Endothelial cell of umbilical vein (primary cell): ENCODE measurements around the gene HOXA1. TPM values are rescaled to one million over a fixed set of nuclear protein-coding genes. Genes with fewer than 3 reads are reported as not detected.

ENCODE experiments used
- BruUV-seq: library from RNA; stranded (reverse); fragments of 400-500 nt; replicated peaks from 2 replicates; lab custom pipeline; 2021; lab: Mats Ljungman, UMichigan
- CTCF ChIA-PET: fragments of 300-600, 350-600 bp; sonication (Branson Sonifier 250); formaldehyde crosslinking; loops from one replicate; lab custom pipeline; 2021; ENCODE audit warnings: antibody characterized with exemption, inconsistent platforms; lab: Charles Lee
- POLR2A ChIA-PET: fragments of 300-600, 350-600 bp; sonication (Branson Sonifier 250); formaldehyde crosslinking; loops from one replicate; lab custom pipeline; 2021; ENCODE audit warnings: antibody characterized with exemption, inconsistent platforms; lab: Charles Lee
- DNase-seq: peaks from one replicate; pipeline ENCODE4 v3.0.0-alpha.2; 2011; ENCODE audit warnings: low read depth, low spot score
- FAIRE-seq: peaks from 2 replicates; lab custom pipeline; 2011; peaks lifted over from hg19 to GRCh38; lab: Jason Lieb, UNC
- H2AFZ ChIP-seq: 2 replicates; pipeline ENCODE4 v1.6.0; 2012; ENCODE audit warnings: low read depth, low read length, control low read depth, inconsistent platforms
- H3K27ac ChIP-seq: 2 replicates; pipeline ENCODE4 v1.5.1; 2011; ENCODE audit warnings: low read depth, mild to moderate bottlenecking, control low read depth, low read length, moderate library complexity; ENCODE audit not compliant: insufficient read depth
- H3K27me3 ChIP-seq, 2 experiments: 2 replicates each; pipeline versions ENCODE4 v1.6.0 to v1.6.1; 2011; ENCODE audit warnings: low read length in 2 of 2, mixed read lengths in 1 of 2; ENCODE audit not compliant: control insufficient read depth in 2 of 2, insufficient read depth in 2 of 2
- H3K36me3 ChIP-seq, 2 experiments: 2 replicates in 1 of 2; 3 replicates in 1 of 2; pipeline ENCODE4 v1.5.1; 2011; ENCODE audit warnings: low read length in 2 of 2, mild to moderate bottlenecking in 1 of 2, moderate library complexity in 1 of 2; ENCODE audit not compliant: control insufficient read depth in 2 of 2, insufficient read depth in 2 of 2; ENCODE audit errors: extremely low read depth in 1 of 2
- H3K4me1 ChIP-seq: 3 replicates; pipeline ENCODE4 v1.5.1; 2011; ENCODE audit warnings: mild to moderate bottlenecking, low read length; ENCODE audit not compliant: control insufficient read depth, insufficient read depth; ENCODE audit errors: extremely low read depth
- H3K4me2 ChIP-seq: 2 replicates; pipeline ENCODE4 v1.6.1; 2011; ENCODE audit warnings: low read length, control low read depth, mixed read lengths; ENCODE audit not compliant: insufficient read depth
- H3K4me3 ChIP-seq, 3 experiments: fragments of 200-600 bp in 1 of 3; sonication (generic), shearing (Covaris generic) in 1 of 3; replicated peaks in 1 of 3; 2 replicates each; pipeline ENCODE4 v1.5.1; 2011 to 2016; ENCODE audit warnings: control low read depth in 3 of 3, low read length in 3 of 3, mild to moderate bottlenecking in 2 of 3, inconsistent platforms in 1 of 3, low read depth in 1 of 3, moderate library complexity in 1 of 3; ENCODE audit not compliant: insufficient read depth in 1 of 3
- H3K79me2 ChIP-seq: 2 replicates; pipeline ENCODE4 v1.6.0; 2012; ENCODE audit warnings: low read length, inconsistent platforms; ENCODE audit not compliant: control insufficient read depth, insufficient read depth
- H3K9ac ChIP-seq: replicated peaks from 2 replicates; pipeline ENCODE3; 2011; ENCODE audit warnings: low read length, control low read depth; ENCODE audit not compliant: insufficient read depth; ENCODE audit errors: extremely low read depth
- H3K9me1 ChIP-seq: replicated peaks from 3 replicates; pipeline ENCODE4 v1.6.0; 2011; ENCODE audit warnings: mild to moderate bottlenecking, low read length; ENCODE audit not compliant: control insufficient read depth, insufficient read depth; ENCODE audit errors: extremely low read depth
- H3K9me3 ChIP-seq: replicated peaks from 2 replicates; pipeline ENCODE4 v1.5.1; 2012; ENCODE audit warnings: low read length, inconsistent platforms; ENCODE audit not compliant: control insufficient read depth, insufficient read depth
- H4K20me1 ChIP-seq: replicated peaks from 2 replicates; pipeline ENCODE3; 2011; ENCODE audit warnings: mild to moderate bottlenecking, low read length; ENCODE audit not compliant: control insufficient read depth, insufficient read depth; ENCODE audit errors: extremely low read depth
- EZH2 ChIP-seq: IDR thresholded peaks from 2 replicates; pipeline ENCODE4 v1.6.1; 2012; ENCODE audit warnings: borderline replicate concordance, low read depth, mild to moderate bottlenecking, moderate library complexity, low read length, inconsistent platforms; ENCODE audit not compliant: severe bottlenecking
- FOS ChIP-seq: IDR thresholded peaks from 2 replicates; pipeline ENCODE4 v1.6.1; 2011; ENCODE audit warnings: mild to moderate bottlenecking, low read length, moderate library complexity, borderline replicate concordance; ENCODE audit not compliant: insufficient read depth
- GATA2 ChIP-seq: IDR thresholded peaks from 2 replicates; pipeline ENCODE4 v1.7.0; 2011; ENCODE audit warnings: low read depth, mild to moderate bottlenecking, moderate library complexity, mixed read lengths, low read length; ENCODE audit not compliant: insufficient read length, insufficient read depth
- JUN ChIP-seq: IDR thresholded peaks from 2 replicates; pipeline ENCODE4 v1.6.1; 2011; ENCODE audit warnings: borderline replicate concordance, low read depth; ENCODE audit not compliant: insufficient read length, insufficient read depth
- MYC ChIP-seq: IDR thresholded peaks from one replicate; pipeline ENCODE4 v1.6.1; 2011; ENCODE audit warnings: mild to moderate bottlenecking, low read depth, low read length
- POLR2A ChIP-seq: IDR thresholded peaks from 2 replicates; pipeline ENCODE4 v1.6.1; 2012; ENCODE audit warnings: low read depth, mild to moderate bottlenecking, control low read depth, low read length
- POLR2AphosphoS5 ChIP-seq: IDR thresholded peaks from 2 replicates; pipeline ENCODE4 v1.6.1; 2012; ENCODE audit warnings: low read depth, mild to moderate bottlenecking, control low read depth, low read length, moderate library complexity; ENCODE audit not compliant: insufficient read depth
- dilution Hi-C: fragments of 300-500 bp; cut with MboI; formaldehyde crosslinking; loops from one replicate; pipeline ENCODE4 v1.15.0; 2019; ENCODE audit warnings: low sequenced_read_pairs; ENCODE audit not compliant: extremely low pct_ligation_motif_present
- intact Hi-C: fragments of 100-400 bp; cut with micrococcal nuclease; formaldehyde crosslinking; loops from one replicate; pipeline ENCODE4 v1.10.0; 2022
- polyA plus RNA-seq, 4 experiments: library from polyadenylated mRNA; depleted of rRNA in 3 of 4; stranded (reverse) in 3 of 4; unstranded in 1 of 4; fragments of >200 nt; gene quantifications; 2 replicates each; pipeline versions ENCODE4 v1.2.1 to v1.2.3, GENCODE V29; 2011 to 2012; ENCODE audit warnings: missing spikeins in 1 of 4
- total RNA-seq: library from RNA; stranded (reverse); gene quantifications from 2 replicates; pipeline ENCODE4 v1.2.3, GENCODE V29; 2021
- TF ChIP-seq, protein P1 (sequence below): IDR thresholded peaks from 2 replicates; pipeline ENCODE4 v1.6.1; 2011; ENCODE audit not compliant: insufficient read depth, insufficient read length
- TF ChIP-seq, protein P2 (sequence below), 2 donors: IDR thresholded peaks; 1 replicate in 1 of 2; 2 replicates in 1 of 2; pipeline ENCODE4 v1.5.1; 2011; ENCODE audit warnings: low read length in 2 of 2, mild to moderate bottlenecking in 2 of 2, moderate library complexity in 2 of 2, control low read depth in 1 of 2, inconsistent platforms in 1 of 2, low read depth in 1 of 2; ENCODE audit not compliant: insufficient read depth in 1 of 2; ENCODE audit errors: extremely low read depth in 1 of 2

Gene HOXA1
- total and polyA plus RNA-seq, 2 donors (not counting 3 experiments of a cell fraction or from before 2014, with no cell fraction given): 1.2 to 2.4 TPM

DNA sequence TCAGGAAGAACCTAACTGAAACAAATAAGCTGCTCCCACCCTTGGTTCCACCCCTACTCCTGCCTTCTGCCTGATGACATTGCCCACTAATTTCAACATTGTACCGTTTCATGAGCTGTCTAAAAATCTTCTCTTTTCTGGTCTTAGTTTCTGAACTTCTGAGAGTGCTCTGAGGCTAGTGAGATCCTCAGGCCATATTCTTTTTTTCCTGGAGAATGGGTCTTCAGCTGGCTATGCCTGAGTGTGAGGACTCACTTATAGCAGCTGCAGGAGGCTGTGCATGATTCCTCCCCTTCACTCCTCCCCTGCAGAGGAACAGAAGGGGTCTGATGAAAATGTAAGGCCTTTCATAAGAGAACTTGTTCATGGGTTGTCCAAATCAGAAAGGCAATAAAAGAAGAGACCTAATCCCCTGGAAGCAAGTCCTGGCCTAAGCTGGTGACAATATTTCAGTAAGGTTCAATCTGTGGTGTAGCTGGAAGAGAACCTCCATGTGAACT is 23.7 kb upstream of the HOXA1 start:
- peak; percentile 48 for DNase-seq
- no peaks in the 10 kb centered on the region for H3K9me1 ChIP-seq
- FAIRE-seq: peak; percentile 53
- H3K4me1 ChIP-seq: peaks cover 83% of the 10 kb centered on the region
- intact Hi-C loops (loop anchor here (2.0 to 10.0 kb wide), 2 partner anchors 49 to 965 kb away; partner anchors contain the start of gene NFE2L3), dilution Hi-C loops (no loop called here)
- peak overlapping the region; percentile 96 for H3K27ac ChIP-seq
- H4K20me1 ChIP-seq: no peaks in the 10 kb centered on the region
- H3K79me2 ChIP-seq: peaks cover 91% of the 10 kb centered on the region
- no peaks in the 10 kb centered on the region for H3K36me3 ChIP-seq
- ChIA-PET POLR2A (interaction anchor here (1.2 to 1.8 kb wide), 4 partner anchors 8 to 31 kb away, joined by 3 to 5 read pairs (median 3); no protein-coding TSS in a partner anchor), CTCF (interaction anchor here (0.9 to 9.1 kb wide), 8 partner anchors 9 to 437 kb away, joined by 3 to 70 read pairs (median 7); partner anchors contain the start of gene HOXA5)
- BruUV-seq: no TSS peak
- H3K4me3 ChIP-seq: no peak overlapping the region
- no peak overlapping the region for H3K9ac ChIP-seq
- no peak overlapping the region for H2AFZ ChIP-seq
- no peaks in the 10 kb centered on the region for H3K27me3 ChIP-seq
- no peaks in the 10 kb centered on the region for H3K9me3 ChIP-seq
- H3K4me2 ChIP-seq: peak overlapping the region; percentile 97
- TF ChIP-seq EZH2 (no peak), MYC (no peak), JUN (no peak), POLR2AphosphoS5 (no peak), FOS (no peak), POLR2A (no peak), GATA2 (no peak)
- TF ChIP-seq, protein P1, sequence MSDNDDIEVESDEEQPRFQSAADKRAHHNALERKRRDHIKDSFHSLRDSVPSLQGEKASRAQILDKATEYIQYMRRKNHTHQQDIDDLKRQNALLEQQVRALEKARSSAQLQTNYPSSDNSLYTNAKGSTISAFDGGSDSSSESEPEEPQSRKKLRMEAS: no peak
- TF ChIP-seq, protein P2, sequence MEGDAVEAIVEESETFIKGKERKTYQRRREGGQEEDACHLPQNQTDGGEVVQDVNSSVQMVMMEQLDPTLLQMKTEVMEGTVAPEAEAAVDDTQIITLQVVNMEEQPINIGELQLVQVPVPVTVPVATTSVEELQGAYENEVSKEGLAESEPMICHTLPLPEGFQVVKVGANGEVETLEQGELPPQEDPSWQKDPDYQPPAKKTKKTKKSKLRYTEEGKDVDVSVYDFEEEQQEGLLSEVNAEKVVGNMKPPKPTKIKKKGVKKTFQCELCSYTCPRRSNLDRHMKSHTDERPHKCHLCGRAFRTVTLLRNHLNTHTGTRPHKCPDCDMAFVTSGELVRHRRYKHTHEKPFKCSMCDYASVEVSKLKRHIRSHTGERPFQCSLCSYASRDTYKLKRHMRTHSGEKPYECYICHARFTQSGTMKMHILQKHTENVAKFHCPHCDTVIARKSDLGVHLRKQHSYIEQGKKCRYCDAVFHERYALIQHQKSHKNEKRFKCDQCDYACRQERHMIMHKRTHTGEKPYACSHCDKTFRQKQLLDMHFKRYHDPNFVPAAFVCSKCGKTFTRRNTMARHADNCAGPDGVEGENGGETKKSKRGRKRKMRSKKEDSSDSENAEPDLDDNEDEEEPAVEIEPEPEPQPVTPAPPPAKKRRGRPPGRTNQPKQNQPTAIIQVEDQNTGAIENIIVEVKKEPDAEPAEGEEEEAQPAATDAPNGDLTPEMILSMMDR (IDR thresholded peaks at IDR 0.05; ENCODE audit: extremely low read depth in 1 of 2, insufficient read depth in 1 of 2, low read depth in 1 of 2, low read length in 2 of 2): no peak
